ENCODE results near the gene PITX2.
"Not testable (repeated sequence)": the region's sequence is repeated elsewhere in the genome, so short reads cannot be mapped to it uniquely, and the experiment has no call there.

Gene PITX2

GRCh38 chr4:110610620-110610939 is 12.3 kb downstream of the PITX2 start:
- no peak for DNase-seq

GRCh38 chr4:110609044-110609750 is 13.7 kb downstream of the PITX2 start:
- DNase-seq, result no peak

DNA sequence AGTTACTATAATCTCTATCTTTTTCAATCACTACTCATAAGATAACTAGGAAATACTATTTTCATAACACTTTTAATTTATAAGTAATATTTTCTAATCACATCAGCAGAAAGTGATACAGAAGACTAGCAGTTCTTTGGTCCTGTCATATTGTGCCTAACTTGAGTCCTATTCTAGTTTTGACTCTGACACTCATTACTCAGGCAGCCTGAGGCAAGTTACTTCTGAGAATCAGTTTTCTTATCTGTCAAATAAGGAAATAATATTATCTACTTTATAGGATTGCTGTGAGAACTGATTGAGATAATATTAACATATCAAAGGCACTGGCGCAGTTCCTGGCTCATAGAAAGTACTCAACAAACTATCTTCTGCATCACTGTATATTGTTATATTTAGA is 17.8 kb downstream of the PITX2 start:
- DNase-seq, result no peak

GRCh38 chr4:110602061-110602460 is 20.8 kb downstream of the PITX2 start:
- no peak for DNase-seq

DNA sequence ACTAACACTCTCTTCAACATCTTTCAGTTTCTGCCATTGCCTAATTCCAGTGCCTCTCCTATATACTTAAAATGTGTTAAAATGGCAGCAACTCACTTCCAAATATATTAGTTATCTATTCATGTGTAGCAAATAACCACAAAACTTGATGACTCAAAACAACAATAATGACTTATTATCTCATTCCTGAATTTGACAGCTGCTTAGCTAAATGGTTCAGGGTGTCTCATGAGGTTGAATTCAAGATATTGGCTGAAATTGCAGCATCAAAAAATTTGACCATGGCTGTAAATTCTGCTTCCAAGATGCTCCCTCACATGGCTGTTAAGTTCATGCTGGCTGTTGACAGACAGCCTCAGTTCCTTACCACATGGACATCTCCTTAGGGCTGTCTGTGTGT is 25.3 kb downstream of the PITX2 start:
- DNase-seq, result no peak

GRCh38 chr4:110596431-110596830 is 26.4 kb downstream of the PITX2 start:
- no peak for DNase-seq

- no peak for DNase-seq
These were observed 27.3 kb downstream of the PITX2 start for GRCh38 chr4:110595583-110595982.

DNA sequence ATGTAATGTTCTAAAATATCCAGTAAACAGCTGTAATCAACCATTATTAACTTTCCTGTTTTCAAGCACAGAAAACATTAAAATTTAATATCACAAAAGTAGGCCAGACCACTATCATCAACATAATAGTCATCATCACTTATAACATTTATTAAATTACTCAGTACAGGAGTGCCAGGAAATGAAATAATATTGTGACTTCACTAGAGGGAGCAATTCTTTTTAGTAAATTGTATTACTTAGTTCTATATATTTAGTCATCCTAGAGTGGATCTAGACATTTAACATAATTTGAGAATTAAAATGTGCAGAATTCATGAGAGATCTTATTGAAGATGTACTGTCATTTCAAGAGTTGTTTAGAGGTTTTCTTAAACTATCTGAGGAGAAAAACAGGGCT is 33.6 kb downstream of the PITX2 start:
- DNase-seq, result no peak

DNA sequence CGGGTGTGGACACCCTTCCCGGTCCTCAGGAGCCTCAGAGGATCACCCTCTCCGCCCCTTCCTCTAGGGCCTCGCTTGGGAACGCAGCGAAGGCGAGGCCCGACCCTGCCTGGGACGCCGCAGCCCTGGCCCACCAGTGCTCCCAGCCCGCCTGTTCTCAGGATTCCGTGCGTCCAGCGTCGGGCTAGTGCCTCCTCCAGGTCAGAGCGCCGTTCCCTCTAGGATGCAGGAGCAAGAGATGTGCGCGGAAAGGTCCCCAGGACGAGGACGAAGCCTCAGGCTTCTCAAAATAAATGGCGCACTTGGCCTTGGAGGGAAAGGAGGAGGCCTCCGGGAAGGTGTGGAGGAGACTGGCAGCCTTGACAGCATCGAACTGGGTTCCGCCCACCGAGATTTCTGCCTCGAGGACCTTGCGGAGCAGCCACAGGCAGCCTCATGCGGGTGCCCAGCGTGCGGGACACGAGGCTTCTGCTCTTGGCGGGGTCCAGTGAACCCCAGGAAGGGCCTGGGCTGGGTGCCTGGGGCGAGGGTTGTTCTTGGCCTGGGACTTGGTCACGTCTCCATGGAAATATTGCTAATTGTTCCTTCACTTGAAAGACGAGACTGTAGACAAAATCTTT is 35.1 kb downstream of the PITX2 start:
- no peak for DNase-seq

DNA sequence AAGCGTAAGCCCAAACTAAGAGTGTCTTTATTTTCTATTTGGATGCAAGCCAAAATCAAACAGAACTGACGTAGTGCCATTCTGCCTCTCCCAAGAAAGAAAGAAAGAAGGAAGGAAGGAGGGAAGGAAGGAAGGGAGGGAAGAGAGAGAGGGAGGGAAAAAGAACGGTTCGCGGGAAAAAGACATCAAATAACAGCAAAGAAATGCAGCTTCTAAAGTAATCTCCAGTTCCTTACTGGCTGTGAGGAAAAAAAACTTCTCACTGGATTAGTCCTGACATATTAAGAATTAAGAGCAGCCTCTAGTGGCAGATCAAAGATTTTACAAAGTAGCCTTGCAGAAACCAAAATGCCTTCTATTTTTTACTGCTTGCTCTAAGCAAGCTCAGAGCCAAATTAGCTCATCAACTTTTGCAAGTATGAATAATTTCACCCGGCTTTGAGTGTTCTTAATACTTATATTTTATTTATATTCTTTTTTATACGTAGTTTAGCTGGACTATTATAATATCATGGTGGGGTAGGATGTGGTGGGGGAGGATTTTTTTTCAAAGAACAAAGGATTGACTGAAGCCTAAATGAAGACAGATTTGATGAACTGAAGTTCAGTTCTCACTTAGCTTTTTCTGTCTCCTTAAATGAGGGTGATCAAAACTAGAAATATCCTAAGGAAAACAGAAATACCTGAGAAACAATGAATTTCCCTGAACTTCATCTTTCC is 36.6 kb downstream of the PITX2 start:
- no peak for DNase-seq

DNA sequence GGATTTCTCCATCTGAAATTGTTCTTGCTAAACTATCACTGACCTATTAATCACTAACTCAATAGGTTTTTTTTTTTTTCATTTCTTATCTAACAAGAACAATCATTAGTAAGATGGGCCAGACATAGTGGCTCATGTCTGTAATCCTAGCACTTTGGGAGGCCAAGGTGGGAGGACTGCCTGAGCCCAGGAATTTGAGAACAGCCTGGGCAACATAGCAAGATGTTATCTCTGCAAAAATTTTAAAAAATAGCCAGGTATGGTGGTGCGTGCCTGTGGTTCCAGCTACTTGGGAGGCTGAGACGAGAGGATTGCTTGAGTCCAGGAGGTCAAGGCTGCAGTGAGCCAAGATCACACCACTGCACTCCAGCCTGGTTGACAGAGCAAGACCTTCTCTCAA is 46.2 kb downstream of the PITX2 start:
- not testable (repeated sequence) for DNase-seq

Data from GDM1 (cell line).